ENCODE results near the gene UQCR11.
A peak's percentile ranks its signal among the peaks of the same experiment; 100 is the strongest.

UQCR11 gene

GRCh38 chr19:1613808-1614570 lies 8.7 kb upstream of the UQCR11 start:
- DNase-seq, result no peak

DNA sequence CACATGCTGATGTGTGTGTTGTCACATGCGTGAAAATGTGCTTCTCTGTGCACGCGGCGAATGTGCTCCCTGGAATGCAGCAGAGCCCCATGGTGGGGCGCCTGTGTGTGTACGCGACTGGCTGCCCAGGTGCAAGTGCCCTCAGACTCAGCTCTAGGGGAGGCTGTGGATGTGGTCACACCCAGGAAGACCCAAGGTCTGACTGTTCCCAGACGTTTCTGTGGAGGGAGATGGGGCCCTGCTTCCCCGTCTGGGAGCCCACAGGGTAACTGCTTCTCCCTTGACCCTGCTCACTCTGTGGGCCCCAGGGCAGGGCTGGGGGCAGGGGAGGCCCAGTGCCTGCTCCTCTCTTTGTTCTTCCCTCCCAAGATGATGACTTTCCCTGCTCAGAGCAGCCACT lies 7.9 kb upstream of the UQCR11 start:
- no peak for DNase-seq

DNA sequence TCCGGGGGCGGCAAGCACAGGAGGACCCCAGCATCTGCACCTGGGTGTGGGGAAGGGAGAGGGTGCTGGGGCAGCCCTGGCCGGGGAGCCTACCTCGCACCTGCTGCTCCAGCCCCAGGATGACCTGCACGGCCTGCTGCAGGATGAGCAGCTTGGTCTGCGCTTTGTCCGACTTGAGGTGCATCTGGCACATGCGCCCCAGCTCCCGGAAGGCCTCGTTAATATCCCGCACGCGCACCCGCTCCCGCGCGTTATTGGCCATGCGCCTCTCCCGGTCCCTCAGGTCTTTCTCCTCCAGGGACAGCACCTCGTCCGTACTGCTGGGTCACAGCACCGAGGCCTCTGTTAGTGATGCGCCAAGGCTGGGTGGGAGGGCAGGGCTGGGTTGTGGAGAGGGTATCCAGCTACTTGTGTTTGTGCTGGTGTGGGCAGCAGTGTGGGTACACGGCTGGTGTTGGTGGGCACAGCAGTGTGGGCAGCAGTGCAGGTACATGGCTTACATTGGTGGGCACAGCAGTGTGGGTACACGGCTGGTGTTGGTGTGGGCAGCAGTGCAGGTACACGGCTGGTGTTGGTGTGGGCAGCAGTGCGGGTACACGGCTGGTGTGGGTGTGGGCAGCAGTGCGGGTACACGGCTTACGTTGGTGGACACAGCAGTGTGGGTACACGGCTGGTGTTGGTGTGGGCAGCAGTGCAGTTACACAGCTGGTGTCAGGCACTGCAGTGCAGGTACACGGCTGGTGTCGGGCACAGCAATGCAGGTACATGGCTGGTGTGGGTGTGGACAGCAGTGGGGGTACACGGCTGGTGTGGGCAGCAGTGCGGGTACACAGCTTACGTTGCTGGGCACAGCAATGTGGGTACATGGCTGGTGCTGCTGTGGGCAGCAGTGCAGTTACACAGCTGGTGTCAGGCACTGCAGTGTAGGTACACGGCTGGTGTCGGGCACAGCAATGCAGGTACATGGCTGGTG lies 7.1 kb upstream of the UQCR11 start:
- DNase-seq, result no peak

DNA sequence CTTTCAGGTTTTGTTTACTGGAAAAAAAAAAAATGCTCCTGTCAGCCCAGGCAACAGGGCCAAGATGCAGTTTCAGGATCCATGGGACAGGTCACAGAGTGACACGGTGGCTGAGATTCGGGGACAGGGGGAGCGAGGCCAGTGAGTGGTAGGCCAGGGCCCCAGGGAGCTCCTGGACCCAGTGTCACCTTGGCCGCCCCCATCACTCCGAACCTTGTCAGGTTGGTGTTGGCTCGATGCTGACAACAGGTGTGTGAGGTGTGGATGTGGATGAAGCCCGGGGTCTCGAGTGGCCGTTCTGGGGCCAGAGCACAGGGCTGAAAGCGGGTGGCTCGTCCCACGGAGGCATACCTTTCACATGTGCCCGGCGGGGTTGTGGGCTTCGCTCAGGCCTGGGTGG lies 6.1 kb upstream of the UQCR11 start:
- DNase-seq, result no peak

DNA sequence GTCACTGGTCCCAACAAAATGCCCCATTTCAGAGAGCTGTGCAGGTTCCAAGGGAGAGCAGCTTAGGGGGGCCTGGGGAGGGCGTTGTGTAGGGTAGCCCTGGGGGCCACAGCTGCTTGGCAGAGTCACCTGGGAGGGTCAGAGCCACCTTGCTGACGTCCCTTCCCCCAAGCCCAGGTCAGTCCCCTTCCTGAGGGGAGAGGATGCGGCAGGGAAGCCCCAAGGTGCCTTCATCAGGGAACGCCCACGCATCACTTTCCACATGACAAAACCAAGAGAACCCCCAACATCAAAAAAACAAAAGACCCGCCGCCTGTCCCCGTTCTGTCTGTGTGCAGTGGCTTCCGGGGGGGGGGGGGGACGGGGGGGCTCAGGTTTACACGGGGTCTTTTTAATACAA lies 5.3 kb upstream of the UQCR11 start:
- no peak for DNase-seq

GRCh38 chr19:1609680-1610474 lies 4.6 kb upstream of the UQCR11 start:
- no peak for DNase-seq

- no peak for DNase-seq
Measured at GRCh38 chr19:1609103-1609396, 3.8 kb upstream of the UQCR11 start.

GRCh38 chr19:1608359-1609102 lies 3.3 kb upstream of the UQCR11 start:
- DNase-seq, result no peak

DNA sequence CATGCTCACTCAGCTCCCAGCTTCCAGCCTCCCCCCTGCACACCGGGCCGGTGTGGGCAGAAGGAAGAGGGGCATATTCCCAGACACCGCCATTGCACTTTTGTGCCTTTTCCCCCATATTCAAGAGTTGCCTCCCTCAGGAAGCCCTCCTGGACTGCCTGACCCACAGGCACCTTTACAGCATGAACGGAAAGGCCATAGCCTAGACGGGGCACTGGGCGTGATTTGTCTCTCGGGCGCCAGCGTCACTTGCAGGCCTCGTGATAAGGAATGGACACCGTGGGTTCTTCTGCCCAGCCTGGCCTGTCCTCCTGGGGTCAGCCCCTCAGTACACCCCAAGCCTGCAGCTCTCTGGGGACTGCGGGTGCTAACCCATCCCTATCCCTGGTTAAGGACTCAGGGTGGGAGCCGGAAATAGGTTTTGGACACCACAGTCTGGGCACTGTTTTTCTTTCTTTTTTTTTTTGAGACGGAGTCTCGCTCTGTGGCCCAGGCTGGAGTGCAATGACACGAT lies 933 bp upstream of the UQCR11 start:
- DNase-seq, result no peak

GRCh38 chr19:1602091-1602707 lies 3.1 kb downstream of the UQCR11 start:
- no peak for DNase-seq

DNA sequence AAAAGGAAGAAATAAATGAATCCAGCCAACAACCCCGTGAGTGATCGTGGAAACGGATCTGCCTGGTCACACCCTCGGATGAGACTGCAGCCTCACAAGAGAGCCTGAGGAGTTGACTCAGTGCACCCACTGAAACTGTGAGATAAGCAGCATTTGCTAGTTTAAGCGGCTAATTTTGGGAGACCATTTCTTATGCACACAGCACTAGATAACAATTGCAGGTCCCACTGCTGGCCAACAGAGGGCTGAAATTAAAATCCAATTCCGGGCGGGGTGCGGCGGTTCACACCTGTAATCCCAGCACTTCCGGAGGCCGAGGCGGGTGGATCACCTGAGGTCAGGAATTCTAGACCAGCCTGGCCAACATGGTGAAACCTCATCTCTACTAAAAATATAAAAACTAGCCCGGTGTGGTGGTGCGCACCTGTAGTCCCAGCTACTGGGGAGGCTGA lies 3.6 kb downstream of the UQCR11 start:
- no peak for DNase-seq

GRCh38 chr19:1599460-1599846 lies 5.8 kb downstream of the UQCR11 start:
- DNase-seq, result no peak

- no peak for DNase-seq
Measured at GRCh38 chr19:1598777-1599459, 6.3 kb downstream of the UQCR11 start.

- DNase-seq, result no peak
Measured at GRCh38 chr19:1593501-1593772, 11.8 kb downstream of the UQCR11 start.

GRCh38 chr19:1592755-1593500 lies 12.3 kb downstream of the UQCR11 start, which contains the start of gene MBD3:
Gene MBD3 (minus strand): TSS chr19:1592865. CDS start chr19:1592631, 234 bp downstream.
- peak; percentile 57 for DNase-seq

DNA sequence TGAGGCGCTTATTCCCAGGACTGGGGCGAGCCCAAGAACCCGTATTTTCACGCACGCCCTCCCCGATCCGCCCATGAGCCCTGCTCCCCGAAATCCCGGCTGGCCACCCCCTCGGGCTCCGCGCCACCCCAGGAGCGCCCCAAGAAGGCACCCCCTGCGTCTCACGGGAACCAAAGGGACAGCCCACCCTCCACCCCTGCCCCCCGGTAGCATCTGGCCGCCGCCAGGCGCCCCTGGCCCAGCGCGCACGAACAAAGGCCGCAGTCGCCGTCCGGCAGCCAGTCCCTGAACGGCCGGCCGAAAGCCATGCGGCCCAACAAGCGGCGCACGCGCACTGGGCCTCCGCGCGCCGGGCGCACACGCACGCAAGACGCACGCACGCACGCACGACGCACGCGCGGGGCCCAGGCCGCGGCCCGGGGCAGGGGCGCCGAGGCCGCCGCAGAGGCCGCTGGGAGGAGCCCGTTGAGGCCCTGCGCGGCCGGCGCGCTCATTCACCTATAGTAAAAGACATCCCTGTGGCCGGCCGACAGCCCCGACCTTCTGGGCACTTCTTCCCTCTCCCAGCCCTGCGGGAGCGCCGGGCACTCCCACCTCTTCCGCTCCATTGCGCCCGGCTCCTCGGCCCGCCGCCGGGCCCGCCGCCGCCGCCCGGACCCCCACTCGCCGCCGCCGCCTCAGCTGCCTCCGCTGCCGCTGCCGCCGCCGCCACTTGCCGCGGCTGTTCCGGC lies 13.1 kb downstream of the UQCR11 start:
- DNase-seq, result peak; percentile 16

- DNase-seq, result no peak
Measured at GRCh38 chr19:1591421-1592023, 13.7 kb downstream of the UQCR11 start.

GRCh38 chr19:1590641-1591397 lies 14.4 kb downstream of the UQCR11 start:
- no peak for DNase-seq

DNA sequence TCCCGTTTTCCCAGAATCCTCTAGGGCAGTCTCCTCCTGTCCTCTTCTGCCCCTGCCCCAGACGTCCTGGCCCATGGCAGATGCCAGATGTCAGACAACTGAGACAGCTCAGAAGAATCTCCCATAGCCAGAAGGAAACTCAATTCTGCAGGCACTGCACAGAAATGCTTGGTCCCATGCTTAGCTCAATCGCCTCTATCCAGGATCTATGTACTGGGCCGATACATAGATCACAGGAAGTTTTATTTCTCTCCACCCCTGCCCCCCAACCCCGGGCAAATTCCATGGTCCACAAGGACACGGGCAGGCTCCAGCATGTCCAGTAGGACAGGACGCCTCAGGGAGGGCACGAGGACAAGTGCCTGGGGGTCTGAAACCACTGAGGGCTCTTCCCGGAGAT lies 17.4 kb downstream of the UQCR11 start:
- no peak for DNase-seq

Measured in NCI-H748 treated with DMSO at 0.1 percent for 48 hours (cell line).